HG02763 (cell line): ENCODE results near the gene RYR1.
"Not testable (repeated sequence)": the region's sequence is repeated elsewhere in the genome, so short reads cannot be mapped to it uniquely, and the experiment has no call there.

Experiments
- ATAC-seq: cut with Tn5 transposase; IDR thresholded peaks from one replicate; pipeline ENCODE4 v1.9.1; 2021; ENCODE audit warnings: mild to moderate bottlenecking, moderate library complexity; ENCODE audit not compliant: unreplicated experiment

Gene RYR1

DNA sequence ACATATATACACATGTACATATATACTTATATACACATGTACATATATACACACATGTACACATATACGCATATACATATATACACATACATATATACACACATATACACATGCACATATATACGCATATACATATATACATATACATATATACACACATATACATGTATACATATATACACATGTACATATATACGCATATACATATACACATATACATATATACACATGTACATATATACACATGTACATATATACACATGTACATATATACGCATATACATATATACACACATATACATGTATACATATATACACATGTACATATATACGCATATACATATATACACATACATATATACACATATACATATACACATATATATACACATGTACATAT, 169.4 kb downstream of the RYR1 start:
- not testable (repeated sequence) for ATAC-seq

DNA sequence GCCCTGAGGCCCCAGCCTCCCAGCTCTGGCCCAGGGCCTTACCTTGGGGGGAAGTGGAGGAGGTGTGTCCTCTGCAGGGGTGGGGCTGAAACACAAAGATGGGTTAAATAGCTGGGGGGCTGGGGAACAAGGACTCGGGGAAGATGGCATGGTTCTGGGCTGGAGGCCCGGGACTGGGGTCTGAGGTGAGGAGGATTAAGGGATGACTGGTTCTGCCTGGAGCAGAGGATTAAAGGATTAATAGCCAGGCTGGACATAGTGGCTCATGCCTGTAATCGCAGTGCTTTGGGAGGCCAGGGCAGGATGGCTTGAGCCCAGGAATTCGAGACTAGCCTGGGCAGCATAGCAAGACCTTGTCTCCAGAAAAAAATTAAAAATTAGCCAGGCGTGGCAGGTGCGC, 172.6 kb downstream of the RYR1 start:
- no peak for ATAC-seq

DNA sequence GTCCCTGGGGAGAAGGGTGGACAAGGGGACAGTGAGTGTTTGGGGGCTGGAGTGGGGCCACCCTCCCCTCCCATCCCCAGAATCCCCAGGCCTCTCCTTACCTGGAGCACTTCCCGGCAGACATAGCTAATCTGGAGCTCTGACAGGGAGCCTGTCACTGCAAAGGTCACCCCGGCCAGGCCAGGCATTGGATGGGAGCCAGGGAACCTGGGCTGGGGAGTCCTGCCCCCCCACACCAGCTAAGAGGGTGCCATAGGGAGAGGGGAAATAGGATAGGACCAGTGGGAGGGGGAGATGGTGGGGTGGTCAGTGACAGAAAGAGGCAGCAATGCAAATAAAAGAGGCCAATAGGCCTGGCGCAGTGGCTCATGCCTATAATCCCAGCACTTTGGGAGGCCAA, 180.8 kb downstream of the RYR1 start:
- ATAC-seq = no peak

DNA sequence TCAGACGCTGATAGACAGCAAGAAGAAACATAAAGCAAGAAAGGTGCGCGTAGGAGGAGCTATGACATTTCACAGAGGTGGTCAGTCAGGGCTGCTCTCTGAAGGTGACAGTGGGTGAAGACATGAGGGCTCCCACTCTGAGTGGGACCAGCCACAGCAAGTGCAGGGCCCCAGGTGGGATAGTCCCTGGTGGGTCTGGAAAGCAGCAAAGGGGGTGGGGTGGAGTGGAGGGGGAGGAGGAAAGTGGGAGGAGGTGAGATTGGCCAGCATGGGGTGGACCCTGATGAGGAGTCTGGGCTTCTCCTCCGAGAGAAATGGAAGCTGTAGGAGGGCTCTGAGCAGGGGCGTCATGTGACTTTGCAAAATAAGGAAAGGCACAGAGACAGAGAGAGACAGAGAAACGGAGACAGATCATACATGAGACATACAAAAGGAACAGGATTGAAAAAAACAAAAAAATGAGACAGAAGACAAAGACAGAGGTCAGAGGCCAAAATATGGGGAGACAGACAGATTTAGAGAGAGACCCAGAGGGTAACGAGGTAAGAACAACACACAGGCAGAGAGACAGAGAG, 181.6 kb downstream of the RYR1 start:
- ATAC-seq = no peak

DNA sequence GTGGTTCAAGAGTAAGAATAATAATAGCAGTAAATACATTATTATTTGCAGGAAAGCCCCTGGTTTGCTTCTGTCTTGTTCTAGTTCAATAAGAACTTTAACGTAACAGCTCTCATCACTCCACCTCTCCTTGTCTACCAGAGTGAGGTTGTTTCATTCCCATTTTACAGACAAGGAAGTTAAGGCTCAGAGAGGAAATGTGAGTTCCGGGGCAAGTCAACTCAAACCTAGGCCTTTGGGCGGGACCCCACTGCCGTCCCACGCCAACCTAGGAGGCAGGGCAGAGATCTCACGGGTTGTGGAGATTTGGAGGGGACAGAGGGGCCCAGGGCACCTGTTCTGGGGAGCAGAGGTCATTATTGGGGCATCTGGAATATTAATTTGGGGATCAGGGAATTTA, 182.8 kb downstream of the RYR1 start:
- no peak for ATAC-seq

DNA sequence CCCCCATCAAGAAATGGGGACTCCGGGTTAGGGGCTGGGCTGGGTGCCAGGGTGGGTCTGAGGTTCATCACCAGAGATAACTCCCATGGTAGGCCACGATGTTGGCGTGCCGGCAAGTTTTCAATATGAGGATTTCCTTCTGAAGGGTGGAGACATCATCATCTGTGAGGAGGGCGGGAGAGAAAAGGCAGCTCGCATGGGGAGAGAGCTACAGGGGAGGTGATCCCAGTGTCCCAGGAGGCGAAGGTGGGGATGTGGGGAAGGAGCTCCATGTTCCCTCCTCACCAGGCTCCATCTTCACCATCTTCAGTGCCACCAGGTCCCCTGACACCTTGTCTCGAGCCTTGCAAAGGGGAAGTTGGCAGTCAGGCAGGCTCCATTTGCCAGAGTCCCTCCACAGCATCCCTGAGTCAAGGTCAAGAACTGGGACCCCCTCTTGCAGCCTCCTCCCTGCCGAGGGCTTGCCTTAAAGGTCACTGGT, 183.8 kb downstream of the RYR1 start:
- no peak for ATAC-seq

DNA sequence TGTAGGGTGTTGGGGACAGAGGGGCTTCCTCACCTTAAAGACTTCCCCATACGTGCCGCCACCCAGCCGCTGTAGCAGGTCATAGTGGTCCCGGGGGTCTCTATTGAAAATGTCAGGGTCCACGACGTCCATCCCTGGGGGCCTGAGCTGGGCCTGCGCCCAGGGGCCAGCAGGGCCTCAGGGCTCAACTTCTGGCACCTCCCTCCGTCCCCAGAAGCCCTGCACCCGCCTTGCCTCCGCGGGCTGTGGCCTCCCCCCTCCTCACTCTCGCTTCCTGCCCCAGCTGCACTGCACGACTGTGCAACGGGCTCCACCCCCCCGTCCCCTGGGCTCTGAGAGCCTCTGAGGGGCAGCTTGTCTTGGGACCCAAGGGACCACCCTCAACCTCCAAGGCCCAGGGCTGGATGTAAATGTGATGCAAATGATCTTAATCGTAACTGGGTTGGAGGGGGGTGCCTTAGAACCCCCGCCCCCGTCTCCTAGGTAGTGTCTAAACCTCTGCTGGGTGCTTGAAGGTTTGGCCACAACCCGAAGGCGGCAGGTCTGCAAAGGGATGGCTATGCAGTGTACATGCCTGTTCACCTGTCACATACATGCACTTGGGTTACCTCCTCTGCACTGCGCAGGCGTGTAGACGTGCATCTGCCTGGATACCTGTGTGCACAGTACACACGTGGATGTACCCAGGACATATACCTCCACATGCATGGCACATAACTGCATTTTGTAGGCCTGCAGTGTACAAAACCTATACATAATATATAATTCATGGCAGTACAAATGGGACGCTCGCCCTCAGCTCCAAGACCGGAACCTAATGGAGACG, 184.5 kb downstream of the RYR1 start, which contains the start of gene MAP4K1:
Gene MAP4K1 (minus strand): TSS at position 190 of the 826 bp plus-strand sequence. CDS start 58 bp downstream, at position 132.
- peak; percentile 44 for ATAC-seq

DNA sequence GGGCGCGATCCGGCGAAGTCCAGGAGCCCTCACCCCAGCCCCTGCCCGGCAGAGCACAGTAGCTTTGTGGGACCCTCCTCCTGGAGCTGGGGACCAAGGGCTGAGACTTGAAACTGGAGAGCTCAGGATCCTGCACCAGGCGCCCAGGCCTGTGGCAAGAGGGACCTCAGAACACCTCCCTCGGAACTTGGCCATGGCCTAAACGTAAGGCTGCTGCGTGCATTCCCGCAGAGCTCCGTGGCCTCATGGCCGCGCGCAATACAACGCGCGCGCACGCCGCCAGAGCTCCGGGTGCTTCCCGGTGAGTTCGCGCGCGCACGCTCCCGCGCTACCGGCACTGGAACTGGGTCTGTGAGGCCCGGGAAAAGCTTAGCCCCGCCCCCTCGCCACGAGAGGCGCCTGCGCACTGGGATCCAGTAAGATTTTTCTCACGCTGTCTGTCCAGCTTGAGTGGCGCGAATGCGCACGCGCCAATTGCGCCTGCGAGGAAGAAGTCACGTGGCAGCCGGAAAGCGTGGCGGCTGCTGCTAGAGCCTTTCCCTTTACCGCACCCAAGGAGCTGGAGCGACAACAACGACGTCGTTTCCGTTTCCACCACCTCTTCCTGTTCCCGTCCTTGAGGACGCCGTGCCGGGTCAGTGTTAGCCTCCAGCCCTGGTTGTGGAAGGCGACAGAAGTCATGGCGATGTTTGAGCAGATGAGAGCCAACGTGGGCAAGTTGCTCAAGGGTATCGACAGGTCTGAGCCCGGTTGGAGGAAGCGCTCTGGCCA, 185.3 kb downstream of the RYR1 start, which contains the start of gene EIF3K:
Gene EIF3K (plus strand): TSS at position 599 of the 771 bp plus-strand sequence. CDS start 81 bp downstream, at position 680.
- ATAC-seq = peak; percentile 69

DNA sequence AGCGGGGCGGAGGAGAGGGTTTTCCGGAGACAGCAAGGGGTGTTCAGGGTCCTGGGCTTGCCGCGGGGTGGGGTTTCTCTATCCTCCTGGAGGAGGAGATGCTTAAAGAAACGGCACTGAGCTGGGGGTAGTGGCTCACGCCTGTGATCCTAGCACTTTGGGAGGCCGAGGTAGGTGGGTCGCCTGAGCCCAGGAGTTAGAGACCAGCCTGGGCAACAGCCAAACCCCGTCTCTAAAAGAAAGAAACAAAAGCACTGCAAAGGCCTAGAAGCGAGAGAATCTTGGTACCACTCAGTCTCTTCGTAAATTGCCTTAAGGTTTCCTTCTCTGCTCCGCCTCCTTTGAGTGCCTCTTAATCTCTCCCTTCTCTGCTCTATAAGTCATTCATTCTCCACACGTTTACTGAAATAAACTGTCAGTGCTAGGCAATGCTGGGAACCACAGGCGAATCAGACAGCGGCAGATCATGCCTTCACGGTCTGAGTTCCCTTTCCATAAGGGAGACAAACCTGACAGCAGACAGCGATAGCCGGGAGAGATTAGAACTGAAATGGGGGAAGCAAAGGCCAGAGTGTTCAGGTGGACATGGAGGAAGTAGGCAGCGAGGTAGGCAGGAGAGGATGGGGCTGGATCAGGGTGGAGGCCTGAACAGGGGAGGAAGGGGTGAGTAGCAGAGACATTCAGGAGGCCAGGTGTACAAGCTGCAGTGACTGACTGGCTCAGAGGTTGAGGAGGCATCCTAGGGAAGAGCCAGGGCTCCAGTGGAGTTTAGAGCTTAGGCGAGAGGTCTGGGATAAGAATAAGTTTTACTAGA, 186.1 kb downstream of the RYR1 start:
- no peak for ATAC-seq

DNA sequence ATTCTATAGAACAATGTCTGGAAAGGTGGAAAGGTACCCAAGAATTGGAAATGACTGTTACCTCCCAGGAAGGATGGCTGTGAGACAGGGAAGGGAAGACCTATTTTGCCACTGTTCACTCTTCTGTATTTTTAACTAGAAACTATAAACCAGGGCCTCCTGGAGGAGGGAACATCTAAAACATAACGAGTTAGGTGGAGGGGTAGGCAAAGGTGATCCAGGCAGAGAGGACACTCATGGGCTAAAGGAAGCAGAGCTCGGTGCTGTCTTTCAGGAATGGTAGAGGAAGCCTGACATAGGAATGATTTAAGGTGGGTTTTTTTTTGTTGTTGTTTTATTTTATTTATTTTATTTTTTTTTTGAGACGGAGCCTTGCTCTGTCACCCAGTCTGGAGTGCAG, 191.3 kb downstream of the RYR1 start:
- ATAC-seq = no peak

DNA sequence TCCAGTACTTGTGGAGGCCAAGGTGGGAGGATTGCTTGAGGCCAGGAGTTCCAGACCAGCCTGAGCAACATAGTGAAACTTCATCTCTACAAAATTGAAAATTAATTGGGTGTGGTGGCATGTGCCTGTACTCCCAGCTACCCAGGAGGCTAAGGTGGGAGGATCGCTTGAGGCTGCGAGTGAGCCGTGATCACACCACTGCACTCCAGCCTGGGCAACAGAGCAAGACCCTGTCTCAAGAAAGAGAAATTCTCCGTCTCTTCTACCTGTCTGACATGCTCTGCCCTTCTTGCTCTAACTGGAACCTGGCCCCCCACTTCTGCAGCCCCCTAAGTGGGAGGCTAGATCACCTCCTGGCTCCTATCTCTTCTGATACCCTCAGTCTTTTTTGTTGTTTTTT, 192.9 kb downstream of the RYR1 start:
- ATAC-seq = no peak

DNA sequence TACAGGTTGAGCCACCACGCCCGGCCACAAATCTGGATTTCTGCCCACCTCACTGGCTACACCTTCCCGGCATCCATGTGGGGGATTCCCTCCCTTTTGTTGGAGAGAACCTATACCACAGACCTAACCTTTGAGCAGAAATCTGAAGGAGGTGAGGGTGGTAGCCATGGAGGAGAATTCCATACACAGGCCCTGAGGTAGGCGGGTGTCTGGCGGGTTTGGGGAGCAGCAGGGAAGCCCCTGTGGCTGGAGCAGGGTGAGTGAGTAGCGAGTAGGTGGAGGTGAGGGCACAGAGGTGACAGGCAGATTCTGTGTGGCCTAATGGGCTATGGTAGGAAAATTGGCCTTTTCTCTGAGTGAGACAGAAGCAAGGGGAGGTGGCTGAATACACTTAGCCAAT, 196.1 kb downstream of the RYR1 start:
- ATAC-seq = no peak

DNA sequence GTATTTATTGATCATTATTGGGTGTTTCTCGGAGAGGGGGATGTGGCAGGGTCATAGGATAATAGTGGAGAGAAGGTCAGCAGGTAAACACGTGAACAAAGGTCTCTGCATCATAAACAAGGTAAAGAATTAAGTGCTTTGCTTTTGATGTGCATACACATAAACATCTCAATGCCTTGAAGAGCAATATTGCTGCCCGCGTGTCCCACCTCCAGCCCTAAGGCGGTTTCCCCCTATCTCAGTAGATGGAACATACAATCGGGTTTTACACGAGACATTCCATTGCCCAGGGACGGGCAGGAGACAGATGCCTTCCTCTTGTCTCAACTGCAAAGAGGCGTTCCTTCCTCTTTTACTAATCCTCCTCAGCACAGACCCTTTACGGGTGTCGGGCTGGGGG, 197.8 kb downstream of the RYR1 start:
- ATAC-seq = not testable (repeated sequence)

DNA sequence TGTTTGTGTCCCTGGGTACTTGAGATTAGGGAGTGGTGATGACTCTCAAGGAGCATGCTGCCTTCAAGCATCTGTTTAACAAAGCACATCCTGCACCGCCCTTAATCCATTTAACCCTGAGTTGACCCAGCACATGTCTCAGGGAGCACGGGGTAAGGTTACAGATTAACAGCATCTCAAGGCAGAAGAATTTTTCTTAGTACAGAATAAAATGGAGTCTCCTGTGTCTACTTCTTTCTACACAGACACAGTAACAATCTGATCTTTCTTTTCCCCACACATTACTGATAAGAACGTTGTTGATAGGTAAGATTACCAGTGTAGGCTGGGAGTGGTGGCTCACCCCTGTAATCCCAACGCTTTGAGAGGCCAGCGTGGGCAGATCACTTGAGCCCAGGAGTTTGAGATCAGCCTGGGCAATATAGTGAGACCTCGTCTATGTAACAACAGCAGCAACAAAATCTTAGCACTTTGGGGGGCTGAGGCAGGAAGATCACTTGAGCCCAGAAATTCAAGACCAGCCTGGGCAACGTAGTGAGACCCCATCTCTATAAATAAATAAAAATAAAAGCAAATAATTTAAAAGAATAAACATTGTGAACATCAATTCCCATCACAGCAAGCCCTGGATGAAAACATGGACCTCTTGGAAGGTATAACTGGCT, 198.5 kb downstream of the RYR1 start:
- ATAC-seq = not testable (repeated sequence)

DNA sequence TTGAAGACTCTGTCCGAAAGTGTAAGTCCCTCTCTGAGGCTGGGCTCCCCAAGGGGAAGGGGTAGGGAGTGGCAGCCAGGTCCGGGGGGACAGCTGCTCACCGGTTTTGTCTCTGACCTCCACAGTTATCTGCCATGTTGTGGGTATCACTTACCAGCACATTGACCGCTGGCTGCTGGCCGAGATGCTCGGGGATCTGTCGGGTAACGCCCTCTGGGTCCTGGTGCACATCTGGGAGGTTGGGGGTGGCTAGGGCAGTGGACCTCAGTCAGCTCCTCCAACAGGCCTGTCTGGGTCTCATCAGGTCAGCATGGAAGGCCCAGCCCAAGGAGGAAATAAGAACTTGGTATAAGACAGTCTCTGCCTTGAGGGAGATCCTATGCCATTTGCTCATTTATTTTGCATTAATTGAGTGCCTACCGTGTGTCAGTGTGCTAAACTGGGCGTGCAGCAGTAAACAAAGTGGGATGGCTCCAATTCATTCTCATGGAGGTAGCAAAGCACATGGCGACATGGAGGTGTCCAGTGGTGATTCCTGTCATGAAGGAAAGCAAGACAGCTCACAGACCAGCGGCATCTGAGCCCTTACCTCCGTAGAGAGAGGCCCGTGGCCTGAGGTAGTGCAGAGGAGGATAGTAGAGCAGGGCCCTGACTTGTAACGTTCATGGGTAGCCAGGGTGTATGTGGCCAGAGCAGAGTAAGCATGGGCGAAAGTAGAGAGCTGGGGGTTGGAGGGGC, 199.2 kb downstream of the RYR1 start:
- ATAC-seq = no peak

DNA sequence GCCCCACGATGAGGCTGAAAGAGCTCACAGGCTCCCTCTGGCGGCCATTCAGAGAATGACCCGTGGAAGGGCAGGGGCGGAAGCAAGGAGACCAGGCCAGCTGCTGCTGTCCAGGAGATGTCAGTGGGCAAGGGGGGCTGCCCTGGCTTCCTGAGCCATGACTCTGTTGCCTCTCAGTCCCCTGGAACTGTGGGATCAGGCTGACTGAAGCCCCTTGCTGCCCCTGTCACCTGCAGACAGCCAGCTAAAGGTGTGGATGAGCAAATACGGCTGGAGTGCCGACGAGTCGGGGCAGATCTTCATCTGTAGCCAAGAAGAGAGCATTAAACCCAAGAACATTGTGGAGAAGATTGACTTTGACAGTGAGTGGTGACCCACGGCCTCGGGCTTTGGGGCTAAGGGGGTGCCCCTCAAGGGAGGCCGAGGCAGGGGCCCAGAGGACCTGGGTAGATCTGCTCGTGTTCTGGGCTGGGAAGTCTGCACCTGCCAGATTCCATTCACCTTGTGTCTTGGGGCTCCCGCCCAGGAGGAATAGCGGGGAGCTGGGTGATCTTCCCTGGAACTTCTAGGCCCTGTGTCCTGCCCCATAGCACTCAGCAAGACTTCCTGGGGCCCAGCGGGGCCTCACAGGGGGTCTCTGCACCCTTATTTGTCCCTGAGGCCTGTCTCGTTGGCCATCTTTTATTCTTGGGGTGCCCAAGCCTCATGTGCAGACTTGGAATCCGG, 201.4 kb downstream of the RYR1 start:
- no peak for ATAC-seq

DNA sequence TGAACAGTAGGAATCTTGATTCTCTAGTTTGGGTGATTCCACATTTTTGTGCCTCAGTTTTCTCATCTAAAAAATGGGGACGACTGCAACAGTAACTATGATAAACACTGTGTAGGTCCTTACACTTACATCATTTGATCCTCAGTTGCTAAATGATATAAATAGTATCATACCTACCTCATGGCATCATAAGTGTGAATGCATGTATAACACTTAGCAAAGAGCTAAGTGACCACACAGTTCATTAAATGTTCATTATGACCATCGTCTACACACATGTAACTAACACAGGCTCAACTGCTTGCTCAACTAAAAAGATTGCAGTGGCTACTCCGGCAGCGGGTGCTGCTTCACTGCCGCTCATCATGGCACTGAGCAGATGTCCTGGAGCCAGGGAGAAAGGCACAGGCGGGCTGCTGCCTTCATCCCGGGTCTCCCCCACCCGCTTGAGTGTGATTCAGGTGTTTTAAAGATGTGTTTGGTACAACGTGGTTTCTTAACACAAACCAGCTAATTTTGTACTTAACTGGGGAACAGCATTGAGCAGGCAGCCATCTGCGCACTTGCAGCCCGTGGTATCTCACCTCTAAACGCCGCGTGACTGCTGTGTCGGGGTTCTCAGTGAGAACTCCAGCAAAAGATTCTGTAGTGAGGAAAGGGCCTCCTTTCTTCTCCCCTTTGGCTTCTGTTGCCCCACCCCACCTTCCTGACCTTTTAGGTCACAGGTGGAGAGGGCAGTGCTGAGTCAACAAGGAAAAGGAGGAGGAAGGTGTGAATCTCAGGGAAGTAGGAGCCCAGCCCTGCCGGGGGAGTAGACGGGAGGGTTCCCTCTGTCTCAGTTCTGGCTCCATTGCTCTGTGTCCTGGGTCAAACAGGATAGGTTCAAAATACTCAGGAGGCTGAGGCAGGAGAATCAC, 202.2 kb downstream of the RYR1 start:
- no peak for ATAC-seq
